Activated naive CD4-positive, alpha-beta T cell treated with anti-CD3 and anti-CD28 coated beads, Interleukin-2, amount 50 U/mL, for 24 hours (primary cell): Measurements from ENCODE around the gene ZNF774.
"Not testable (repeated sequence)": the region's sequence is repeated elsewhere in the genome, so short reads cannot be mapped to it uniquely, and the experiment has no call there.

Source experiments
- H3K27ac Mint-ChIP-seq: one replicate; pipeline ENCODE4 v1.8.0; 2021; ENCODE audit warnings: mild to moderate bottlenecking, mixed read lengths
- H3K27me3 Mint-ChIP-seq: one replicate; pipeline ENCODE4 v1.8.0; 2021; ENCODE audit warnings: mixed read lengths
- H3K36me3 Mint-ChIP-seq: one replicate; pipeline ENCODE4 v1.8.0; 2021; ENCODE audit warnings: mixed read lengths
- H3K4me1 Mint-ChIP-seq: one replicate; pipeline ENCODE4 v1.8.0; 2021; ENCODE audit warnings: mixed read lengths
- H3K4me3 Mint-ChIP-seq: one replicate; pipeline ENCODE4 v1.8.0; 2021; ENCODE audit warnings: mild to moderate bottlenecking, mixed read lengths
- H3K9me3 Mint-ChIP-seq: one replicate; pipeline ENCODE4 v1.8.0; 2021; ENCODE audit warnings: mixed read lengths

The ZNF774 gene

DNA sequence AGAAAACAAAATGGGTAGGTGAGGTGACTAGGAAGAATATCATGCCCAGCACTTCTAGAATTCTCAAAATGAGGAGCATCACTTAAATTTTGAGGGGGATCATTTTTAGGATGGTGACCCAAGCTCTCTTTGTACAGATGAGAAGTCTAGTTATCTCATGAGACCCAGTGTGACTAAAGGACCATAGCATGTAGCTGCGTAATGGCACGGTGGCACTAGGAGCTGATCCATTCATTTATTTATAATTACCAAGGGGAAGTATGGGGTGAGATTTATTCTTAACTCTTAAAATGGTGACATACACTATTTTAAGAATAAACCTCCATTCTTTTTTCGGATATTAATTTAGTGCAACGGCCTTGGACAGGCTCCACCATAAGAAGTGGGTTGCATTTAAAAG is 44.2 kb downstream of the ZNF774 start:
- Mint-ChIP-seq H3K27ac (peak overlapping the region; percentile 78), H3K9me3 (no peaks in the 10 kb centered on the region)

DNA sequence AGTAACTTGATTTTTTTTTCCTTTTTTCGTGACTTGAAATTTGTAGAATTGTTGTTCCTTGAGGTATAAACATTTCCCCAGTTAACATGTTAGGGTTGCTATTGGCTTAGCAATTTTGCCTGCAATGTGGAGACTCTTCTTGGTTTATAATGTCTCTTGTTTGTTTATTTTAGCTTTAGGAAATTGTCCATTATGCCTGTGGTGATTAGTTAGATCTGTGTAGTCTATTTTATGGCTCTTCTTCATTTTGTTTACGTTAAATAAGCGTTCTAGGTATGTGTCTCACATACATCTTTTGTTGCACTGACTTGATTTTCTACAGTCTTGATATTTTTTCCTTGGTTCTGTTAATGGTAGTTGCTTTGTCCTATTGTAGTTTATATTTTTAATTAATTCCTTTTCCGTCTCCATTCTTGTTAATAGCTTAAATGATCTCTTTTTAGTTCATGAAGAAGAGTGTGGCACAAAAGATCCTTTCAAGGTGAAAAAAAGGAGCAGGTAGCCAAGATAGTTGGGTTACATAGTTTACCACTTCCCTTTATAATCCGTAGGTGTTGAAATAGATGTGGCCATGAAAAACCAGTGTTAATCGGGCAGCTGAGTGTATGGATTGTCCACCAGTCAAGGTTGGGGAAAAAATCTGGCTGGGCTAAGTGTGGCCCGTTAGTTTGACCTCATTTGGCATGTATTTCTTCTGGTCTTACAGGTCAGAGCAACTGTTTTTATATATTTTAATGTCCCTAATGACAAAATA is 48.1 kb downstream of the ZNF774 start:
- Mint-ChIP-seq H3K36me3 (peaks cover 7% of the 10 kb centered on the region), H3K9me3 (no peaks in the 10 kb centered on the region), H3K4me1 (peaks cover 80% of the 10 kb centered on the region)

More for the DNA sequence above, 44.2 kb downstream of the ZNF774 start:
- no peak overlapping the region for H3K4me3 Mint-ChIP-seq
- no peaks in the 10 kb centered on the region for H3K27me3 Mint-ChIP-seq
- H3K36me3 Mint-ChIP-seq, result peaks cover 11% of the 10 kb centered on the region
- H3K4me1 Mint-ChIP-seq, result peaks cover 78% of the 10 kb centered on the region

DNA sequence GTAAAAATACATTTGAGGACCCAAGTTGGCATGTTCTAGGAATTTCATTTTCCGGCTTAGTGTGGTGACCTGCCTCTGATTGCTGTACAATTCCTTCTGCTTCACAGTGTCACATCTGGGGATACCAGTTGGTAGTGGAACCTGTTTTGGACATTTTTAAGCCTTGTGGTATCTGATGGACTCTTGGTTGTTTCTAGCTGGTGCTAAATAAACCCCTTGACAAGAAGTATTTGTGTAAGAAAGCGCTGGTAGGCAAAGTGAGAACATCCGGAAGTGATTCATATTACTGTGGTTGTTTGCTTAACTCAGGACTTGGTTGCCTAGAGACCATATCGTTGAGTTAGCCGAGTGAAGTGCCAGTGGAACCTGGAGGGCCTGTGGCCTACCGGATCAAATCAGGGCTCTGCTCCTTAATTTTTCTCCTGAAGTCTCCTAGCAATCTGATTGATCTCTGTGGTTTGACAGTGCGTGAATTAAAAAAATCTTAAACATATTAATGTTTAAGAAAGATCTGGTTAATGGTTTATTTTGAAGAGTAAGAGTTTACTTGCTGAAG is 48.8 kb downstream of the ZNF774 start:
- H3K4me3 Mint-ChIP-seq, result peak overlapping the region; percentile 82
- H3K27ac Mint-ChIP-seq, result peak overlapping the region; percentile 96
- peaks cover 7% of the 10 kb centered on the region for H3K36me3 Mint-ChIP-seq
- peaks cover 76% of the 10 kb centered on the region for H3K4me1 Mint-ChIP-seq
- no peaks in the 10 kb centered on the region for H3K27me3 Mint-ChIP-seq
- no peaks in the 10 kb centered on the region for H3K9me3 Mint-ChIP-seq

More for the DNA sequence above, 48.1 kb downstream of the ZNF774 start:
- Mint-ChIP-seq H3K27ac (peak overlapping the region; percentile 96), H3K4me3 (peak overlapping the region; percentile 82), H3K27me3 (no peaks in the 10 kb centered on the region)

DNA sequence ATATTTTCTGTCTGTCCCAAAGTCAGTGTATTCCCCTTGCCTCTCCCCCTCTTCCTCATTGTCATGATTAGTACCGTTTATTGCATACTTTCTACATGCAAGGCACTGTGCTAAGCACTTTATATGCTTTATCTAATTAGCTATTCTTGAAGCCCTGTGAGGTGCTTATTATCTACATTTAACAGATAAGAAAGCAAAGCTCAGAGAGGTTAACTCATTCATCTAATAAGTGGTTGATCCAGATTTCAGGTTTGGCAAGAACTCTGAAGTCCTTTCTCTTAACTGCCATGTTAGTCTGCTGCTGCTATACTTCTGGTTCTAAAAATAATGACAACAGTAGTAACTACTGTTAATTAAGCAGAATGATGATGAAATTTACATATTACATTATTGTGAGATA is 49.4 kb downstream of the ZNF774 start:
- Mint-ChIP-seq H3K27ac (peak overlapping the region; percentile 96), H3K9me3 (no peaks in the 10 kb centered on the region), H3K36me3 (peaks cover 7% of the 10 kb centered on the region), H3K4me3 (peak overlapping the region; percentile 82), H3K4me1 (peaks cover 73% of the 10 kb centered on the region), H3K27me3 (no peaks in the 10 kb centered on the region)

DNA sequence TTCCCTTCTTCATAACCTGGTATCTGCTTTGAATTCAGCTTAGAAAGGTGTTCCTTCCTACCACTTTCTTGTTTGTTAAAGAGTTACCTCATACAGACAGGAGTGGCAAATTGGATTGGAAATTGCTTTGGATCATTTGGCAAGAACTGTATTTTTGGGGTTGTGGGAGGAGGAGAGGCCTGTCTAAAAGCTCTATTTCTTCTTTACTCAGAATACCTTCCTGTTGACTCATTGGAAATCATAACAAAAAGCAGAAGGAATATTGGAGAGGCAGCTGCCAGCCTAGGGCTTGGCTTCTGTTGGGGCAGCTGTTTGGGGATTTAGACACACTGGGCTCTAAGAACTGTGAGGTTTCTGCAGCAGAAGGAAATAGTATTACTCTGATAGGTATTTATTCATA is 50.1 kb downstream of the ZNF774 start:
- H3K36me3 Mint-ChIP-seq, result peaks cover 9% of the 10 kb centered on the region
- peaks cover 73% of the 10 kb centered on the region for H3K4me1 Mint-ChIP-seq
- H3K27ac Mint-ChIP-seq, result peak overlapping the region; percentile 96
- H3K9me3 Mint-ChIP-seq, result no peaks in the 10 kb centered on the region
- H3K27me3 Mint-ChIP-seq, result no peaks in the 10 kb centered on the region
- peak overlapping the region; percentile 45 for H3K4me3 Mint-ChIP-seq

DNA sequence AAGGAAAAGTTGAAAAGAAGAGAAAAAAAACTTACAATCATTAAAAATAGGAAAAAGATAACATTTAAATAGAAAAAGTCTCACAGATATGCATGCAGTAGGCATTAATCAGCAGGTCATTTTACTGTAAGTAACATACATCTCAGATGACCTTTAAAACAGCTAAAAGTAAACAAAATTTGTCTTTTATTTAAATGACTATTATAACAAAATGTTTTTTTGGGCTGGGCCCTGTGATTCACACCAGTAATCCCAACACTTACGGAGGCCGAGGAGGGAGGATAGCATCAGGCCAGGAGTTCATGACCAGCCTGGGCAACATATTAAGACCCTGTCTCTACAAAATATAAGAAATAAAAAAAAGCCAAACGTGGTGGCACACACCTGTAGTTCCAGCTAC is 50.7 kb downstream of the ZNF774 start:
- Mint-ChIP-seq H3K27me3 (no peaks in the 10 kb centered on the region), H3K36me3 (peaks cover 9% of the 10 kb centered on the region), H3K4me3 (peak overlapping the region; percentile 45), H3K27ac (peak overlapping the region; percentile 96), H3K4me1 (peaks cover 77% of the 10 kb centered on the region), H3K9me3 (no peaks in the 10 kb centered on the region)

DNA sequence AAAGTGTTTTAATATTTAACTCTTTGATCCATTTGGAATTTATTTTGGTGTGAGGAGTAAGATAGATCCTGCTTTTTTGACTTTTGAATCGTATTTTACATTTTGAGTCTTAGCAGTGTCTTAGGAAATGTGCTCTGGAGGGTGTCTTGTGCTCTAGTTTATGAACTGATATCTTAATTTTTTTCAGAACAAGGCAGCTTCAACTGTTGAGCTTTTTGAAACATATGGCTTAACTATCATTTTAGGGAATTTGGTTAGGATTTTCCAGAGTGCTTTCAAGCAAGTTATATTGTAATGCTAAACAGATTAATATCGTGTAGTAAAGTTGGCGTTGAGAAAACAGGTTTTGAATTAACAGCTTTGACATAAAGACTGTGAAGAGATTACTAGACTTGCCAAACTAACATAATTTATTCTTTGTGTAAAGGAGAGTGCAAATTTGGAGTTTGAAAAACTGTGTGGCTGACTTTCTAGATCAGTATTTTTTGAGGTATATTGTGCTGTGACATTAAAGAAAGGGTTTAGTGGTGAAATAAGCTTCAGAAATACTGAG is 53.0 kb downstream of the ZNF774 start:
- no peaks in the 10 kb centered on the region for H3K9me3 Mint-ChIP-seq
- no peak overlapping the region for H3K4me3 Mint-ChIP-seq
- H3K36me3 Mint-ChIP-seq, result peaks cover 14% of the 10 kb centered on the region

DNA sequence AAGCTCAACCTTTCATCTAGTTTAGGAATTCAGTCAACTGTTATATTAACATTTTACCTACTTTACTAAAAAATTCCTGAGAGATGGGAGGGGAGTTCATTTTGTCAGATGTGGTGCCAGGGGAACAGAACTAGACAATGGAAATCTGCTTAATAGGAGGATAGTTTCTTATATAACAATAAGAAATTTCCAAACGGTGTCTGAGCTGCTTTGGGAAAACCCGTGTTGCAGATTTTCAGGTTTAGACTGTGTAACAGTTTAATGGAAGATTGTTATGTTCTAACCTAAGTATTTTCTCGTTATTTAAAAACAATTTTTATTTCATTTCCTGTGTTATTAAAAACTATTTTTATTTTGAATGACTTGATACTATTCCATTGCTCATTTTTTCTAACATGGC is 55.3 kb downstream of the ZNF774 start:
- H3K36me3 Mint-ChIP-seq, result peaks cover 14% of the 10 kb centered on the region
- H3K4me1 Mint-ChIP-seq, result peaks cover 78% of the 10 kb centered on the region
- no peak overlapping the region for H3K4me3 Mint-ChIP-seq
- H3K27me3 Mint-ChIP-seq, result no peaks in the 10 kb centered on the region
- no peaks in the 10 kb centered on the region for H3K9me3 Mint-ChIP-seq
- no peak overlapping the region for H3K27ac Mint-ChIP-seq

More for the DNA sequence above, 53.0 kb downstream of the ZNF774 start:
- Mint-ChIP-seq H3K27me3 (no peaks in the 10 kb centered on the region), H3K4me1 (peaks cover 83% of the 10 kb centered on the region), H3K27ac (no peak overlapping the region)

DNA sequence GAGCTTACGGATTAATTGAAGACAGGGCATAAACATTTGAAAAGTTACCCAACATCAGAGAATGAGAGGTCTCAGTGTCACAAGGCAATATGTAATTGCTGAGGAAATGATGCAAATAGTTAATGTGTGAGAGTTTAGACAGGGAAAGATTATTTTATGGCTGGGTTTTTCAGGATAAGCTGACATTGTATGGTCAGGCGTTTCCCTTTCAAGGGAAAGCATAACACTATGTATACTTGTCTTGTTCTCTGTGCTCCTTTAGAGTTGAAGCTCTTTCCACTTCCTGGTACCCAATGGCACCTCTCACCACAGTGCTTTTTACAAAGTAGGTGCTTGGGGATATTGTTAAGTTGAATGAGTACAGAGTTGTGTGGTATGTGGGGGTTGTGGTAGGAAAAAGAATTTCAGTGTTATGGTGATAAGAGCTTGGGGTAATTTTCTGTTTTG is 55.8 kb downstream of the ZNF774 start:
- Mint-ChIP-seq H3K27ac (peak overlapping the region; percentile 61), H3K4me1 (peaks cover 78% of the 10 kb centered on the region), H3K36me3 (peaks cover 14% of the 10 kb centered on the region), H3K9me3 (no peaks in the 10 kb centered on the region), H3K4me3 (peak overlapping the region; percentile 2), H3K27me3 (no peaks in the 10 kb centered on the region)

DNA sequence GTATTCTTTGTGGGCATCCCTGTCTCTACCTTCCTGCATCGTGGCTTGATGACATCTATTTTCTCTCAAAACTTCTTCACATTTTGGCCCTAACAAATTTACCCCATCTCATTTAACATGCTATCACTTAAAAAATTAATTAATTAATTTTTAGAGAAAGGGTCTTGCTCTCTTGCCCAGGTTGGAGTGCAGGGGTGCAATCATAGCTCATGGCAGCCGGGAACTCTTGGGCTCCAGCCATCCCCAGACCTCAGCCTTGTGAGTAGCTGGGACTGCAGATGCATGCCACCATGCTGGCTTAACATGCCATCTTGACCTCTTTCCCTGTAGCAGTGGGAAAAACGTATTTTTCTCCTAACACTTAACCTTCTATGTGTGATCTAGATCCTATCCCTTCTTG is 56.6 kb downstream of the ZNF774 start:
- Mint-ChIP-seq H3K4me3 (no peak overlapping the region), H3K36me3 (peaks cover 14% of the 10 kb centered on the region), H3K4me1 (peaks cover 80% of the 10 kb centered on the region), H3K27ac (no peak overlapping the region), H3K9me3 (no peaks in the 10 kb centered on the region), H3K27me3 (no peaks in the 10 kb centered on the region)

DNA sequence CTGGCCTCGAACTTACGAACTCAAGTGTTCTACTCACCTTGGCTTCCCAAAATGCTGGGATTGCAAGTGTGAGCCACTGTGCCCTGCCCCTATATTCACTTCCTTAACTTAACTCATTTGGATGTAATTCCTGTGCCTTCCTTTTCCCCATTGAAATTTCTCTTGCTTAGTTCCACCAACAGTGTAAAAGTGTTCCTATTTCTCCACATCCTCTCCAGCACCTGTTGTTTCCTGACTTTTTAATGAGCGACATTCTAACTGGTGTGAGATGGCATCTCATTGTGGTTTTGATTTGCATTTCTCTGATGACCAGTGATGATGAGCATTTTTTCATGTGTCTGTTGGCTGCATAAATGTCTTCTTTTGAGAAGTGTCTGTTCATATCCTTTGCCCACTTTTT is 57.5 kb downstream of the ZNF774 start:
- H3K4me3 Mint-ChIP-seq, H3K9me3 Mint-ChIP-seq, H3K27me3 Mint-ChIP-seq, H3K27ac Mint-ChIP-seq: not testable (repeated sequence)
- Mint-ChIP-seq H3K36me3 (peaks cover 11% of the 10 kb centered on the region), H3K4me1 (peaks cover 82% of the 10 kb centered on the region)

DNA sequence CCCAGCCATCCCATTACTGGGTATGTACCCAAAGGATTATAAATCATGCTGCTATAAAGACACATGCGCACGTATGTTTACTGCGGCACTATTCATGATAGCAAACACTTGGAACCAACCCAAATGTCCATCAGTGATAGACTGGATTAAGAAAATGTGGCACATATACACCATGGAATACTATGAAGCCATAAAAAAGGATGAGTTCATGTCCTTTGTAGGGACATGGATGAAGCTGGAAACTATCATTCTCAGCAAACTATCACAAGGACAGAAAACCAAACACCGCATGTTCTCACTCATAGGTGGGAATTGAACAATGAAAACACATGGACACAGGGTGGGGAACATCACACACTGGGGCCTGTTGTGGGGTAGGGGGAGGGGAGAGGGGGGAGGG is 58.2 kb downstream of the ZNF774 start:
- not testable (repeated sequence) for H3K36me3 Mint-ChIP-seq, H3K27ac Mint-ChIP-seq, H3K4me3 Mint-ChIP-seq, H3K9me3 Mint-ChIP-seq, H3K27me3 Mint-ChIP-seq
- peaks cover 82% of the 10 kb centered on the region for H3K4me1 Mint-ChIP-seq

DNA sequence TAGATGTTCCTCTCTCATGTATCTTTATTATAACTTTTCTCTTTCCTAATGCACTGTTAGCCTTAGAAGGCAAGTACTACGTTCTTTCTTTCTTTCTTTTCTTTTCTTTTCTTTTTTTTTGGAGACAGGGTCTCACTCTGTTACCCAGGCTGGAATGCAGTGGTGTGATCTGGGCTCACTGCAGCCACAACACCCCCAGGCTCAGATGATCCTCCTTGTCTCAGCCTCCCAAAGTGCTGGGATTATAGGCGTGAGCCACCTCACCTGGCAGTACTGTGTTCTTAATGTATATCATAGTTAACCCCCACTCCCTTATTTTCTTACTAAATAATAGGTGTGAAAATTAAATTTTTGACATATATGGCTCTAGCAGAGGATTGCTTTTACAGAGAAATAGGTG is 59.1 kb downstream of the ZNF774 start:
- no peak overlapping the region for H3K4me3 Mint-ChIP-seq
- no peak overlapping the region for H3K27ac Mint-ChIP-seq
- no peaks in the 10 kb centered on the region for H3K9me3 Mint-ChIP-seq
- peaks cover 87% of the 10 kb centered on the region for H3K4me1 Mint-ChIP-seq
- no peaks in the 10 kb centered on the region for H3K27me3 Mint-ChIP-seq
- H3K36me3 Mint-ChIP-seq, result peaks cover 11% of the 10 kb centered on the region
